Keratinocyte (primary cell): ENCODE measurements around the gene ETV5. TPM values are rescaled to one million over a fixed set of nuclear protein-coding genes. Genes with fewer than 3 reads are reported as not detected.

Experiments used
- DNase-seq: peaks from one replicate; pipeline ENCODE4 v3.0.0-alpha.2; 2011; ENCODE audit warnings: low read depth, missing footprints, low spot score
- FAIRE-seq: peaks from 2 replicates; lab custom pipeline; 2011; peaks lifted over from hg19 to GRCh38; lab: Jason Lieb, UNC
- H2AFZ ChIP-seq: 2 replicates; pipeline ENCODE4 v1.6.0; 2012; ENCODE audit warnings: low read length, control low read depth, inconsistent platforms; ENCODE audit not compliant: control insufficient read depth
- H3K27ac ChIP-seq: 2 replicates; pipeline ENCODE4 v1.5.1; 2011; ENCODE audit warnings: low read length; ENCODE audit not compliant: control insufficient read depth, insufficient read depth
- H3K27me3 ChIP-seq: 3 replicates; pipeline ENCODE4 v1.6.0; 2011; ENCODE audit warnings: low read length; ENCODE audit not compliant: control insufficient read depth, insufficient read depth; ENCODE audit errors: extremely low read depth
- H3K36me3 ChIP-seq, 2 experiments: 2 replicates in 1 of 2; 3 replicates in 1 of 2; pipeline ENCODE4 v1.5.1; 2011; ENCODE audit warnings: low read length in 2 of 2, mild to moderate bottlenecking in 1 of 2; ENCODE audit not compliant: control insufficient read depth in 2 of 2, insufficient read depth in 2 of 2; ENCODE audit errors: extremely low read depth in 1 of 2
- H3K4me1 ChIP-seq: 3 replicates; pipeline ENCODE4 v1.5.1; 2011; ENCODE audit warnings: low read length; ENCODE audit not compliant: control insufficient read depth, insufficient read depth; ENCODE audit errors: extremely low read depth
- H3K4me2 ChIP-seq: 3 replicates; pipeline ENCODE4 v1.6.0; 2011; ENCODE audit warnings: low read depth, low read length; ENCODE audit not compliant: control insufficient read depth, insufficient read depth; ENCODE audit errors: extremely low read depth
- H3K4me3 ChIP-seq, 3 experiments: fragments of 200-600 bp in 1 of 3; sonication (generic) in 1 of 3; 2 replicates in 2 of 3; 3 replicates in 1 of 3; pipeline ENCODE4 v1.5.1; 2011 to 2016; ENCODE audit warnings: low read length in 3 of 3, mild to moderate bottlenecking in 3 of 3, control low read depth in 2 of 3, inconsistent platforms in 1 of 3, low read depth in 1 of 3, mixed read lengths in 1 of 3, mixed run types in 1 of 3, moderate library complexity in 1 of 3; ENCODE audit not compliant: control insufficient read depth in 2 of 3, insufficient read depth in 2 of 3; ENCODE audit errors: extremely low read depth in 1 of 3
- H3K79me2 ChIP-seq: 2 replicates; pipeline ENCODE4 v1.6.0; 2012; ENCODE audit warnings: low read length; ENCODE audit not compliant: control insufficient read depth, insufficient read depth
- H3K9ac ChIP-seq: 3 replicates; pipeline ENCODE4 v1.6.0; 2011; ENCODE audit warnings: low read length; ENCODE audit not compliant: control insufficient read depth, insufficient read depth; ENCODE audit errors: extremely low read depth
- H3K9me1 ChIP-seq: 3 replicates; pipeline ENCODE4 v1.6.0; 2011; ENCODE audit warnings: low read length; ENCODE audit not compliant: control insufficient read depth, insufficient read depth; ENCODE audit errors: extremely low read depth
- H3K9me3 ChIP-seq: 2 replicates; pipeline ENCODE4 v1.5.1; 2012; ENCODE audit warnings: low read depth, low read length; ENCODE audit not compliant: control insufficient read depth
- H4K20me1 ChIP-seq: 3 replicates; pipeline ENCODE4 v1.6.0; 2011; ENCODE audit warnings: low read length; ENCODE audit not compliant: control insufficient read depth, insufficient read depth; ENCODE audit errors: extremely low read depth
- CTCF ChIP-seq, 3 experiments: IDR thresholded peaks in 1 of 3; conservative IDR thresholded peaks in 1 of 3; optimal IDR thresholded peaks in 1 of 3; 2 replicates in 2 of 3; 3 replicates in 1 of 3; pipeline versions ENCODE3 to v1.5.1; 2011; ENCODE audit warnings: low read length in 3 of 3, mild to moderate bottlenecking in 3 of 3, moderate library complexity in 2 of 3, control low read depth in 1 of 3, inconsistent platforms in 1 of 3; ENCODE audit not compliant: insufficient read depth in 2 of 3; ENCODE audit errors: extremely low read depth in 1 of 3
- EZH2 ChIP-seq: IDR thresholded peaks from one replicate; pipeline ENCODE4 v1.6.1; 2012; ENCODE audit warnings: inconsistent platforms, mild to moderate bottlenecking, low read length, moderate library complexity
- dilution Hi-C: fragments of 300-500 bp; cut with MboI; formaldehyde crosslinking; loops from one replicate; pipeline ENCODE4 v1.7.0; 2020; ENCODE audit warnings: low sequenced_read_pairs; ENCODE audit not compliant: extremely low pct_ligation_motif_present
- polyA plus RNA-seq, 5 experiments: library from polyadenylated mRNA; depleted of rRNA in 3 of 5; stranded (reverse) in 3 of 5; stranded (forward) in 1 of 5; unstranded in 1 of 5; fragments of >200 nt; gene quantifications; 1 replicate in 1 of 5; 2 replicates in 3 of 5; 3 replicates in 1 of 5; pipeline versions ENCODE4 v1.2.1 to v1.2.3, GENCODE V29; 2011 to 2012; ENCODE audit warnings: missing spikeins in 2 of 5, low read depth in 1 of 5, low replicate concordance in 1 of 5

Gene ETV5
- polyA plus RNA-seq, 1 donor (not counting 4 experiments of a cell fraction or from before 2014, with no cell fraction given) = 28.7 TPM

GRCh38 chr3:186068243-186068552 lies 40.7 kb downstream of the ETV5 start:
- Histone ChIP-seq H3K27me3 (no peaks in the 10 kb centered on the region), H3K9ac (no peak overlapping the region), H3K4me1 (no peaks in the 10 kb centered on the region), H3K4me2 (no peak overlapping the region), H4K20me1 (no peaks in the 10 kb centered on the region), H3K4me3 (no peak overlapping the region), H3K27ac (no peak overlapping the region), H3K79me2 (no peaks in the 10 kb centered on the region), H3K9me1 (no peaks in the 10 kb centered on the region), H3K36me3 (peaks cover 14 to 17% of the 10 kb centered on the region in 2 experiments), H3K9me3 (no peaks in the 10 kb centered on the region), H2AFZ (no peak overlapping the region)
- dilution Hi-C loops = no loop called here
- DNase-seq = no peak
- FAIRE-seq = no peak
- TF ChIP-seq EZH2 = no peak
- no peak for TF ChIP-seq CTCF (optimal IDR thresholded peaks at IDR 0.05 in 1 of 3, IDR thresholded peaks at IDR 0.05 in 1 of 3, conservative IDR thresholded peaks at IDR 0.05 in 1 of 3; ENCODE audit: extremely low read depth in 1 of 3, insufficient read depth in 2 of 3, low read length in 3 of 3)

DNA sequence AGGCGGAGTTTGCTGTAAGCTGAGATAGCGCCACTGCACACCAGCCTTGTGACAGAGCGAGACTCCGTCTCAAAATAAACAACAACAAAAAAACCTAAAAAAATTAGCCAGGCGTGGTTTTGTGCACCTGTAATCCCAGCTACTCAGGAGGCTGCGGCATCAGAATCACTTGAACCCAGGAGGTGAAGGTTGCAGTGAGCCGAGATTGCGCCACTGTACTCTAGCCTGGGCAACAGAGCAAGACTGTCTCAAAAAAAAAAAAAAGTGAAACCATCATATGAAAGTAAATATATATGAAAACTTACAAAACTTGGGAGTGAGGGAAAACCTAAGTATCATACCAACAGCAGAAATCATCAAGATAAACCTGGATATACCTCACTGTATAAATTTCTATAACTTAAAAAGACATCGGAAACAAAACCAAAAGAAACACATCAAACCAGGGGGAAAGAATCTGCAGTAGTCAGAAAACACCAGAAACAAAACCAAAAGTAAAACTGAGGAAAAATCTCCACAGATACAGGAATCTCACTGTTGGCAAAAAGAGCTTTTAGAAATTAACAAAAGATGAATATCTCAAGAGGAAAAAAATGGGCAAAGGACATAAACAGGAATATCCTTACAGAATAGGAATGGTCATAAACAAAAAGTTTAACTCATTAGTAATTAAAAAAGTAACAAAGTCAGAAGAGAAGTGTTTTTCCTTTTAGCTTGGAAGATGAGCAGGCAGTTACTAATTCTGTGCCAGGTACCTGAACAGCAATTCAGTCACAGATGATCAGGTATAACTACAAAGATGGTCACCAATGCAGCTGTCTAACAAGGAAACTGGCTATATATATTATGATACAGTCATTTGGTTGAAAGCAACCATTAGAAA lies 41.3 kb downstream of the ETV5 start:
- Histone ChIP-seq H3K27ac (no peak overlapping the region), H3K9me1 (no peaks in the 10 kb centered on the region), H3K27me3 (no peaks in the 10 kb centered on the region), H4K20me1 (no peaks in the 10 kb centered on the region), H3K9me3 (no peaks in the 10 kb centered on the region), H3K4me1 (no peaks in the 10 kb centered on the region), H3K4me2 (no peak overlapping the region), H3K79me2 (no peaks in the 10 kb centered on the region), H3K9ac (no peak overlapping the region), H2AFZ (no peak overlapping the region), H3K4me3 (no peak overlapping the region), H3K36me3 (peaks cover 15 to 19% of the 10 kb centered on the region in 2 experiments)
- dilution Hi-C loops = no loop called here
- TF ChIP-seq CTCF (optimal IDR thresholded peaks at IDR 0.05 in 1 of 3, IDR thresholded peaks at IDR 0.05 in 1 of 3, conservative IDR thresholded peaks at IDR 0.05 in 1 of 3; ENCODE audit: extremely low read depth in 1 of 3, insufficient read depth in 2 of 3, low read length in 3 of 3) (no peak), EZH2 (no peak)
- FAIRE-seq = no peak
- no peak for DNase-seq
